OCI-LY3 (cell line): ENCODE results near the gene XXYLT1.
"Not testable (repeated sequence)": the region's sequence is repeated elsewhere in the genome, so short reads cannot be mapped to it uniquely, and the experiment has no call there.

ENCODE experiments used
- H2AFZ ChIP-seq: fragments of 200-600, 300-600 bp; shearing (Covaris generic); 2 replicates; pipeline ENCODE4 v1.6.0; 2014; ENCODE audit warnings: antibody characterized with exemption, low read depth, low read length
- H3K27ac ChIP-seq: fragments of 200-600, 300-600 bp; sonication (generic); 2 replicates; pipeline ENCODE4 v1.5.1; 2014; ENCODE audit warnings: mild to moderate bottlenecking, low read length, moderate library complexity, mixed read lengths
- H3K27me3 ChIP-seq: fragments of 200-600, 300-600 bp; sonication (generic); 2 replicates; pipeline ENCODE4 v1.6.1; 2014; ENCODE audit warnings: low read depth, low read length, mixed read lengths
- H3K36me3 ChIP-seq: fragments of 200-600, 300-600 bp; sonication (generic); replicated peaks from 2 replicates; pipeline ENCODE3; 2014; ENCODE audit warnings: low read depth, low read length, mixed read lengths
- H3K4me1 ChIP-seq: fragments of 300-600, 200-600 bp; sonication (generic); 2 replicates; pipeline ENCODE4 v1.6.1; 2014; ENCODE audit warnings: low read length, mixed read lengths
- H3K4me2 ChIP-seq: fragments of 200-600, 300-600 bp; sonication (generic); 2 replicates; pipeline ENCODE4 v1.6.1; 2014; ENCODE audit warnings: low read length, mixed read lengths
- H3K4me3 ChIP-seq: fragments of 300-600, 200-600 bp; sonication (generic); 2 replicates; pipeline ENCODE4 v1.5.1; 2014; ENCODE audit warnings: antibody characterized with exemption, mild to moderate bottlenecking, low read length, moderate library complexity
- H3K79me2 ChIP-seq: fragments of 300-600, 200-600 bp; shearing (Covaris generic); 2 replicates; pipeline ENCODE4 v1.6.1; 2014; ENCODE audit warnings: mild to moderate bottlenecking, low read length, mixed read lengths
- H3K9ac ChIP-seq: fragments of 300-600, 200-600 bp; shearing (Covaris generic); 2 replicates; pipeline ENCODE4 v1.6.0; 2014; ENCODE audit warnings: mild to moderate bottlenecking, low read length, moderate library complexity
- H3K9me3 ChIP-seq: fragments of 200-600, 300-600 bp; shearing (Covaris generic); 2 replicates; pipeline ENCODE4 v1.6.1; 2014; ENCODE audit warnings: low read length, mixed read lengths; ENCODE audit not compliant: insufficient read depth
- H4K20me1 ChIP-seq: fragments of 200-600, 300-600 bp; sonication (generic); 2 replicates; pipeline ENCODE4 v1.6.1; 2016; ENCODE audit warnings: low read length, mixed read lengths; ENCODE audit not compliant: insufficient read depth
- EZH2phosphoT487 ChIP-seq: fragments of 200-600 bp; shearing (Covaris generic); IDR thresholded peaks from 2 replicates; pipeline ENCODE4 v1.6.1; 2018; ENCODE audit warnings: antibody characterized with exemption, mixed run types, low read depth
- TF ChIP-seq, protein P1 (sequence below): fragments of 200-600, 300-600 bp; sonication (generic); IDR thresholded peaks from 2 replicates; pipeline ENCODE4 v1.5.1; 2014; ENCODE audit warnings: antibody characterized with exemption, low read length, low read depth

Gene XXYLT1

DNA sequence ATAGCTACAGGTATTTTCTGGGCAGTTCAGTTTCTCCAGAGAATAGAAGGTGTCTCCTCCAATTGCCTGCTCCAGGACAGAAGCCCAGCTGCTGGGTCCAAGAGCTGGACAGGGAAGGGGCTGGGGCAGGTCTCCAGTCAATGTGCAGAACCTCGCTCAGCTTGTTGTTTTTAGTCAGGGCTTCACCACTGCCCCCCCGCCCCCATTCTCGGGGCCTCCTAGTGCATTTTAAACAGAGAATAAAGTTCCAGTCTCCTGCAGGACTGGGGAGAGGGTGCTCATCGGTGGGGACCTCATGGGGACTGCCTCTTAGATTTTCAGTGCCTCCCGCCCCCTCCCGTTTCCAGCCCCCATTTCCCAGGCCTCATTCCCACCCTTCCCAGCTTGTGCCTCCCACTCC lies 216.6 kb downstream of the XXYLT1 start:
- no peaks in the 10 kb centered on the region for H4K20me1 ChIP-seq
- no peak overlapping the region for H3K27ac ChIP-seq
- H3K9ac ChIP-seq: no peak overlapping the region
- no peaks in the 10 kb centered on the region for H3K36me3 ChIP-seq
- no peak overlapping the region for H2AFZ ChIP-seq
- TF ChIP-seq EZH2phosphoT487: no peak
- TF ChIP-seq, protein P1, sequence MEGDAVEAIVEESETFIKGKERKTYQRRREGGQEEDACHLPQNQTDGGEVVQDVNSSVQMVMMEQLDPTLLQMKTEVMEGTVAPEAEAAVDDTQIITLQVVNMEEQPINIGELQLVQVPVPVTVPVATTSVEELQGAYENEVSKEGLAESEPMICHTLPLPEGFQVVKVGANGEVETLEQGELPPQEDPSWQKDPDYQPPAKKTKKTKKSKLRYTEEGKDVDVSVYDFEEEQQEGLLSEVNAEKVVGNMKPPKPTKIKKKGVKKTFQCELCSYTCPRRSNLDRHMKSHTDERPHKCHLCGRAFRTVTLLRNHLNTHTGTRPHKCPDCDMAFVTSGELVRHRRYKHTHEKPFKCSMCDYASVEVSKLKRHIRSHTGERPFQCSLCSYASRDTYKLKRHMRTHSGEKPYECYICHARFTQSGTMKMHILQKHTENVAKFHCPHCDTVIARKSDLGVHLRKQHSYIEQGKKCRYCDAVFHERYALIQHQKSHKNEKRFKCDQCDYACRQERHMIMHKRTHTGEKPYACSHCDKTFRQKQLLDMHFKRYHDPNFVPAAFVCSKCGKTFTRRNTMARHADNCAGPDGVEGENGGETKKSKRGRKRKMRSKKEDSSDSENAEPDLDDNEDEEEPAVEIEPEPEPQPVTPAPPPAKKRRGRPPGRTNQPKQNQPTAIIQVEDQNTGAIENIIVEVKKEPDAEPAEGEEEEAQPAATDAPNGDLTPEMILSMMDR: no peak
- no peaks in the 10 kb centered on the region for H3K4me1 ChIP-seq
- H3K27me3 ChIP-seq: peaks cover 36% of the 10 kb centered on the region
- H3K79me2 ChIP-seq: no peaks in the 10 kb centered on the region
- H3K9me3 ChIP-seq: no peaks in the 10 kb centered on the region
- no peak overlapping the region for H3K4me2 ChIP-seq
- no peak overlapping the region for H3K4me3 ChIP-seq

DNA sequence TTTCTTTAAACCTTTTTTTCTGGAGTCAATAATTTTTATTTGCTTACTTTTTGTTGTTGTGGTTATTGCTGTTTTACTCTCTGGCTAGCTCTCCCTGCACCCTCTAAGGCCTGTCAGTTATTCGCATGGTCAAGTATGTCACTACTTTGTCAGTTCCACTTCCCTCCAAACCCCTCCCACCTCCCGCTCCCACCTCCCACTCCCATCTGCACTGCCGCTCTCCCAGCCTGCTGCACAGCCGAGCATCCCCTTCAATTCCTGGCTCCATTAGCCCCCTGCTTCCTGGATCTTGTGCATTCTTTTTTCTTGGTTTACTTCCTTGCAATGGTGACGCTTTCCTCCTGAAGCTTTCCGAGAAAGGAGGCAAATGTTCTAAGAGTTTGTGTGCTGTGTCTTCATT lies 218.0 kb downstream of the XXYLT1 start:
- Histone ChIP-seq H3K4me2 (no peak overlapping the region), H3K9me3 (no peaks in the 10 kb centered on the region), H3K27ac (no peak overlapping the region), H3K36me3 (no peaks in the 10 kb centered on the region), H3K4me1 (no peaks in the 10 kb centered on the region), H3K9ac (no peak overlapping the region), H4K20me1 (no peaks in the 10 kb centered on the region), H3K4me3 (no peak overlapping the region), H3K79me2 (no peaks in the 10 kb centered on the region), H2AFZ (no peak overlapping the region), H3K27me3 (peaks cover 43% of the 10 kb centered on the region)
- TF ChIP-seq EZH2phosphoT487: no peak
- TF ChIP-seq, protein P1: no peak

DNA sequence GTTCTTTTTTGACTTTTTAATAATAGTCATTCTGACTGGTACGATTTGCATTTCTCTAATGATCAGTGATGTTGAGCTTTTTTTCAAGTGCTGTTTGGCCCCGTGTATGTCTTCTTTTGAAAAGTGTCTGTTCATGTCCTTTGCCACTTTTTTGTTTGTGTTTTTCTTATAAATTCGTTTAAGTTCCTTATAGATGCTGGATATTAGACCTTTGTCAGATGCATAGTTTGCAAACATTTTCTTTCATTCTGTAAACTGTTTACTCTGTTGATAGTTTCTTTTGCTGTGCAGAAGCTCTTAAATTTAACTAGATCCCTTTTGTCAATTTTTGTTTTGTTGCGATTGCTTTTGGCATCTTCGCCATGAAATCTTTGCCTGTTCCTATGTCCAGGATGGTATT lies 220.7 kb downstream of the XXYLT1 start:
- not testable (repeated sequence) for H3K9ac ChIP-seq, H3K4me3 ChIP-seq, H3K4me2 ChIP-seq, H3K9me3 ChIP-seq, H3K79me2 ChIP-seq, H3K27ac ChIP-seq, H4K20me1 ChIP-seq, H3K4me1 ChIP-seq, H2AFZ ChIP-seq, H3K36me3 ChIP-seq
- peaks cover 44% of the 10 kb centered on the region for H3K27me3 ChIP-seq

GRCh38 chr3:195048059-195048905 lies 222.7 kb downstream of the XXYLT1 start:
- no peak overlapping the region for H3K4me2 ChIP-seq
- H3K9me3 ChIP-seq: no peaks in the 10 kb centered on the region
- H4K20me1 ChIP-seq: no peaks in the 10 kb centered on the region
- H3K9ac ChIP-seq: no peak overlapping the region
- no peaks in the 10 kb centered on the region for H3K36me3 ChIP-seq
- no peaks in the 10 kb centered on the region for H3K79me2 ChIP-seq
- no peak overlapping the region for H3K27ac ChIP-seq
- H3K4me1 ChIP-seq: peaks cover 2% of the 10 kb centered on the region
- TF ChIP-seq, protein P1: no peak
- no peak for TF ChIP-seq EZH2phosphoT487
- no peak overlapping the region for H2AFZ ChIP-seq
- H3K4me3 ChIP-seq: no peak overlapping the region
- peaks cover 39% of the 10 kb centered on the region for H3K27me3 ChIP-seq
